Measurements from ENCODE around the gene SLC12A3. TPM values are rescaled to one million over a fixed set of nuclear protein-coding genes. Genes with fewer than 3 reads are reported as not detected.

SLC12A3 gene
- total RNA-seq, 1 donor from 2014 or later: not detected

DNA sequence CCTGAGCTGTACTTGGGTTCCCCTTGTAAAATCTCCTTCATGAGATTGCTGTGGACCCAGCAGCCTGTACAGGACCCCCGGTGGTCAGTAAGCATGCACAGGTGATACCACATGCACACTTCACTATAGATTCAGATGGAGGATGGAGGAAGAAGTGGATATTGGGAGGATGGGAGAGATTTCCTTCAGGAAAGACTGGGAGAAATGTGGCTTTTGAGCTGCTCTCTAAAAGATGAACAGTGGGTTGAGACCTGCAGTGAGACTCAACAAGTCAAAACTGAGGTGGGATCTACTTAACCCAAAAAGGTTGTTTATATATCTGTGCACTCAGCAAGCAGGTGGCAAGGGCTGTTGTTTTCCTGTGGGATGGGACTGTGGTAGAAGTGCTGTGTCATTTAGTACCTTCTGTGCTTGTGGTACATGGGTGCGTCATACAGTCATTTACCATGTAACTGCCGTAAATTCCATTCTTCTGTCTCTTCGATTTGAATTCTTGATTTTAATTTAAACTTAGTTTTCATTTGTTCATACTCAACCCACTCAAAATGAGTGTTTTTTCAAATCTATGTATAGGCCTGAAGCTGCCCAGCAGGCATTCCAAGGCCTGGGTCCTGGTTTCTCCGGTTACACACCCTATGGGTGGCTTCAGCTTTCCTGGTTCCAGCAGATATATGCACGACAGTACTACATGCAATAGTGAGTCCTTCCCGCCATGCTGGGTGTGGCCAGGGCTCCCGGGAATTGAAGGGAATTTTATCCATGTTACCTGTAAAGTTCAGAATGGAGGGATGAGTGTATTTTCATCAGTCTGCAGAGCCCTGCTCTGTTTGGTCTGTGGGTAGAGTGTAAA is 73.9 kb downstream of the SLC12A3 start:
- DNase-seq (ENCODE audit: low read depth): peak; percentile 75

DNA sequence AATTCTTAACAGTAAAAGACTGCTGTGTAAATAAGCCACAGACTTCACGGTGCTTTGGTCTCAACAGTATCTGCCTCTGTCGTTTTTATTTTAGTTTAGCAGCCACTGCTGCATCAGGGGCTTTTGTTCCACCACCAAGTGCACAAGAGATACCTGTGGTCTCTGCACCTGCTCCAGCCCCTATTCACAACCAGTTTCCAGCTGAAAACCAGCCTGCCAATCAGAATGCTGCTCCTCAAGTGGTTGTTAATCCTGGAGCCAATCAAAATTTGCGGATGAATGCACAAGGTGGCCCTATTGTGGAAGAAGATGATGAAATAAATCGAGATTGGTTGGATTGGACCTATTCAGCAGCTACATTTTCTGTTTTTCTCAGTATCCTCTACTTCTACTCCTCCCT is 74.8 kb downstream of the SLC12A3 start:
- DNase-seq (ENCODE audit: low read depth): peak; percentile 84

DNA sequence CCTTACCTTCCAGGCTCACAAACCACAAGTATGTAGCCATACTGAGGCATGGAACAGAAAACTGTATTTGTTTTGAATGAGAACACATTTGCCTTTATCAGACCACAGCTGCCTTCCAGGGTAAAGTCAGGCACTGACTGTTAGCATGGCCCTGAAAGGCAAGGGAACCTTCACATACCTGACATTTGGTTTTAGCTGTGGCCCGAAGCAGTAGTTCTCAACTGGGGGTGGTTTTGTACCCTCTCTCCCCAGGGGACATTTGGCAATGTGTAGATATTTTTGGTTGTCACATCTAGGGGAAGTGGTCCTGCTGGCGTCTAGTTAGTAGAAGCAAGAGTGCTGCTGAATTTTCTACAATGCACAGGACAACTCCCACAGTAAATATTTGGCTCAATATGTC is 76.1 kb downstream of the SLC12A3 start:
- DNase-seq (ENCODE audit: low read depth): no peak

- DNase-seq (ENCODE audit: low read depth): no peak
These were observed 76.9 kb downstream of the SLC12A3 start for GRCh38 chr16:56941856-56942331.

GRCh38 chr16:56943761-56944375 is 78.9 kb downstream of the SLC12A3 start:
- no peak for DNase-seq (ENCODE audit: low read depth)

GRCh38 chr16:56944954-56945839 is 80.2 kb downstream of the SLC12A3 start:
- peak; percentile 83 for DNase-seq (ENCODE audit: low read depth)

DNA sequence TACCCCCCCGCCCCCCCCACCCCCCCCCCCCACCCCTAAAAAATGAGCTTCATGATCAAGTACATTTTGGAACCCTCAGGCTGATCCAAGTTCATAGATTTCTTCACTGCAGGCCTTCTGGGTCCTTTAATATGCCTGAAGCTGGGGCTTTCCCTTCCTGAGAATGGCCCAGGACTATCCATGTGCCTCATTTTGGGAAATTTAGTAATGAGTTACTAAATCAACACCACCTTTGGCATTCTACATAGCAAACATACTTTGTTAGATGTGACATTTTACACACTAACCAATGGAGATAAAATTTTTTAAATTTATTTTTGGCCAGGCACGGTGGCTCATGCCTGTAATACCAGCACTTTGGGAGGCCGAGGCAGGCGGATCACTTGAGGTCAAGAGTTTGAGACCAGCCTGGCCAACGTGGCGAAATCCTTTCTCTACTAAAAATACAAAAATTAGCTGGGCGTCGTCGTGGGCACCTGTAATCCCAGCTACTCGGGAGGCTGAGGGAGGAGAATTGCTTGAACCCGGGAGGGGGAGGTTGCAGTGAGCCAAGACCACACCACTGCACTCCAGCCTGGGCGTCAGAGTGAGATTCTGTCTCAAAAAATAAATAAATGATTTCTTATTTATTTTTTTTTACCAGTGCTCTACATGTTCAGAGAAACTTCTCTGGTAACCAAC is 81.0 kb downstream of the SLC12A3 start:
- DNase-seq (ENCODE audit: low read depth): no peak

DNA sequence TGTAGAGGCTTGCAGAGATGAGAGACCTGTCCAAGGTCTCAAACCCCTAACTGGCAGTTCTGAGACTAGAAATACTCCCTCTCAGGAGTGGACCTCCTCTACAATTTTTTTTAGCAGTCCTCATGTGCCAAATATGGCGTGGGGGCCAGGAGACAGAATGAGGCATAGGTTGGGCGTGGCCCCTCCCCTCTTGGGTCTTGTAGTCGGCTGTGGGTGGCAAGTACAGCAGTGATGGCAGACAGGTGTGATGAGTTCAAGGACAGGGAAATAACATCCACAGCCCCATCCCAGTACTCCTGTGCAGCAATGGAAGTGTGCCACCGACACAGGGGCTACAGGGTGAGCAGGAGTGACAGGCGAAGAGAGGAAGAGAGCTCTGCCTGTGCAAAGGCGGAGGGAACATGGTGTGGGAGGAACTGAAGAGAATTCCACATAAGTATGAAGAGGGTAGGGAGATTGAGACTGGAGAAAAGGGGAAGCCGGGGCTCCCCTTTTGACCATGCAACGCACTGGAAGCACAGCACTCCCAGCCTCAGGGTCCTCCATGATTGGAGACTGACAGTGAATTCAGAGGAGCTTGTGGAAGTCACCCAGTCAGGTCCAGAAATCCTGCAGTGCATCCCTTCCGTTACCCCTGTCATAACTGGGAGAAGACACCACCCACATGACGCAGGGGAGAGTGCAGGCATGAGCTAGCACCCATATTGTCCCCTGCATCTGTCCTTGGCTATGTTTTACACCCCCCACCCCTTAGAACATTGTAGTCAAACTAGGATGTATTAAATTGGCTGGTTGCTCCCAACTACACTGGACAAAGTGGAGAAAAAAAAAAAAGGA is 82.0 kb downstream of the SLC12A3 start:
- peak; percentile 42 for DNase-seq (ENCODE audit: low read depth)

GRCh38 chr16:56947604-56947995 is 82.6 kb downstream of the SLC12A3 start:
- DNase-seq (ENCODE audit: low read depth): no peak

- DNase-seq (ENCODE audit: low read depth): no peak
These were observed 83.2 kb downstream of the SLC12A3 start for GRCh38 chr16:56948234-56948633.

GRCh38 chr16:56950051-56950450 is 85.0 kb downstream of the SLC12A3 start:
- no peak for DNase-seq (ENCODE audit: low read depth)

DNA sequence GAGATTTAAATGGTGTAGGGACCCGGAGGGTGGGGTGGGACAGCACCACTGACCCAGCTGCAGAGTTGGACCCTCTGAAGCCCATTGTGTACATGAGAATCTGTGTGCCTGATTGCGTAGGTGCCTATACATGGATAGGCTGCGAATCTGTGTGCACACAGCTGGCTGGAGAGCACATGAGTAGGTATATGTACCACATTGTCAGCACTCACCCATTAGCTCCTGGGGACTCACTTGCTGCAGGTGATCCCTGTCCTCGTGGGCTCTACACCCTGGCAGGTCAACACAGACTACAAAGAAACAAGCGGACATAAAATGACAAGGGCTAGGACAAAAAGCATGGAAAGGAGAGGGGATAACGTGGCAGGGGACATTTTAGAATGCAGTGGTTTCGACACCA is 85.4 kb downstream of the SLC12A3 start:
- no peak for DNase-seq (ENCODE audit: low read depth)

DNA sequence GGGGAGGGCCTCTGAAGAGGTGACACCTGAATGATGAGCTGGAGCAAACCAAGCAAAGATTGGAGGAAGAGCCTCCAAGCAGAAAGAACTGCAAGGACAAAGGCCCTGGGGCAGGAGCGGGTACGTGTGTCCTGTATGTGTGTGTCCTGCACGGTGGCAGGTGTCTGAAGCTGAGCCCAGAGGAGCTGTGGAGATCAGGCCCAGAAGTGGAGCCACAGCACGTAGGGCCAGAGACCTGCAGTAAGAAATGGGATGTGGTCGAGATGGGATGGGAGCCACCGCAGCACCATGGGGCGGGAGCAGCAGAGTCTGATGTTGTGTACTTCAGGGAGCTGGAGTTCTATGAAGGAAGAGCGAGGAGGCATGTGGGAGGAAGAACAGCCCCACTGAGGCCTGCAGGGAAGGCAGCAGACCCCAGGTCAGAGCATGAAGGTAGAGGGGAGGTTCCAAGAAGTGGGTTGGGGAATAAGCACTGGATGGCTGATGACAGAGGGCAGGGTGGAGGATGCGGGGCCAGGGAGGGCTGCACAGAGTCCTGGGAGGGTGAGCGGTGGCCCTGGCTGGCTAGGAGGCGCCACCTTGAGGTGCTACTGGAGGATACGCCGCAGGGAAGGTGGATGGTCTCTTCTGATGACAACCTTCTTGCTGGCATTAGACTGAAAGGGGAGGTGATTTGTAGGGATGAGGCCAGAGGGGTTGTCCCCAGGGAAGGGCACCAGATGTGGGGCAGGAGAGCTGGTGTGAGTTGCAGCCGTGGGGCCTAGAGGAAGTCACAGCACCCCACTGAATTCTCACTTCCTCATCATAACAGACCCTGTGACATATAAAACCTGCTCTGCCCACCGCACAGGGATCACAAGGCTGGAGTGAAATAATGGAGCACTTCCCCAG is 86.1 kb downstream of the SLC12A3 start:
- DNase-seq (ENCODE audit: low read depth): peak; percentile 61

GRCh38 chr16:56953006-56953405 is 88.0 kb downstream of the SLC12A3 start:
- no peak for DNase-seq (ENCODE audit: low read depth)

GRCh38 chr16:56956076-56956475 is 91.1 kb downstream of the SLC12A3 start:
- DNase-seq (ENCODE audit: low read depth): no peak

- DNase-seq (ENCODE audit: low read depth): no peak
These were observed 91.7 kb downstream of the SLC12A3 start for GRCh38 chr16:56956756-56957155.

DNA sequence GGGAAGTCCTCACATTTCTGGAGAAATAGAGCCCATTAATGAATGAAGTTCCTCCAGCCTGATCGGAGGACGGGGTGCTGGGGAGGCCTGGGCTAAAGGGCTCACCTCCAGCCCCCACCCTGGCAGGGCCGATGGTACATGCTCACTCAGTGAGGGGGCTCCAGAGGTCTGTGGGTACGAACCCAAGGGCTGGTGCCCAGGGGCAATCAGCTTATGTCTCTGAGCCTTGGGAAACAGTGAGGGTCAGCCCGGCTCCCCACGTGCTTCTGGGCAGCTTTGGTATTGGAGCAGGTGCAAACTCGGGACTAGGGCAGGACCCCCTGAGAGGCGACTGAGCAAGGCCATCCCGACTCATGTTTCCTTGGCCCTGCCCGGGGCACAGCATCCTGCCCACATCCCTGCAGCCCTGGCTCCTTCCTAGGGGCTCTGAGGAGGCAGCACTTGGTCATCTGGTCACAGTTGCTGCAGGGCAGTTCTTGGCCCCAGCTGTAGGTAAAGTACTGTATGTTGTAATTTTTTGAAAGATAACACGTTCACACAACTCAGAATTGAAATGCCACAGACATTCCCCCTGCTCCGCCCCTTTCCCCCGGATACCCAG is 95.8 kb downstream of the SLC12A3 start:
- DNase-seq (ENCODE audit: low read depth): no peak

DNA sequence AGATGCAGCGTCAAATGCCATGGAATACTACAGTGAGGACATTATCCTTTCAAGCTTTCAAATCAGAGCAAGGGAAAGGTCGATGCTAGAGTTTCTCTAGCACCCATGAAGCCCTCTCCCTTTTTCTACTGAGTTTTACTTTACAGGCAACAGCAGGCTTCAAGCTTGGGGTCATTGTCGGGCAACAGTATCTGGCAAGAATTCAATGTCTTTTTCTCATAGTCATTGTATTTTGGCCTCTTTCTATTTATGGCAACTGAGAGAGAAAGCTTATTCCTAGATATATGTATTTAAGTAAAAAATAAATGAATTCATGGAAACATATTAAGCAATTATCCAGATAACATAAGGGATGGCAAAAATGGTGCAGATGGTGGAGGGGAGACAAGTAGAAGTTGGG is 96.4 kb downstream of the SLC12A3 start:
- no peak for DNase-seq (ENCODE audit: low read depth)

GRCh38 chr16:56961851-56962281 is 96.9 kb downstream of the SLC12A3 start, which contains the start of gene CETP:
TSS of gene CETP (plus strand) at chr16:56961950. CDS start at chr16:56961980, 30 bp downstream.
- no peak for DNase-seq (ENCODE audit: low read depth)
